GM23248 (cell line): ENCODE results near the gene JMJD1C.

Source experiments
- EZH2 ChIP-seq: fragments of 200-600 bp; sonication (generic); IDR thresholded peaks from 2 replicates; pipeline ENCODE4 v1.6.1; 2018; ENCODE audit warnings: antibody characterized with exemption, mild to moderate bottlenecking; ENCODE audit not compliant: insufficient read depth, poor library complexity, severe bottlenecking
- EZH2phosphoT487 ChIP-seq: fragments of 200-600 bp; sonication (generic); IDR thresholded peaks from 2 replicates; pipeline ENCODE4 v1.6.1; 2018; ENCODE audit warnings: antibody characterized with exemption, moderate library complexity, mild to moderate bottlenecking, low read depth; ENCODE audit not compliant: insufficient read depth

DNA sequence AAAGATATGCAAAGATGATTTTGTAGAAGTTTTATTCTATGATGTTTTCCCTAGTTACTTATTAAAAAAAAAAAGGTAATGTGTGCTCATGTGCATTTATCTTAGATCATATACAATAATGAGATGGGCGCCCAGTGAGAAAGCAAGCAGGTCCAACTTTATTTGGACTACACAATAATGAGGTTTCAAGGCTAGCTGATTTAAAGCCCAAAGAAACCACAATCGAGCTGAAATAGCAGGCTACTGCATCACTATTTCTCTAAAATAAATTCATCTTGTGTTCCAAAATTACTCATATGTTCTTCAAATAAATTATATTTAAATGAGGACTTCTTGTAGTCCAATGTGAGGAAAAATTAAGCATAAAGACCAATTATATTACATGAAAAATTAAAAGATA lies 110.1 kb downstream of the JMJD1C start:
- no peak for TF ChIP-seq EZH2
- TF ChIP-seq EZH2phosphoT487: no peak
